LNCaP clone FGC (cell line): ENCODE measurements around the gene ARHGEF6.

ENCODE experiments used
- DNase-seq: peaks from one replicate; pipeline ENCODE4 v3.0.0-alpha.2; 2011; ENCODE audit warnings: low read depth
- H3K4me3 ChIP-seq: 2 replicates; pipeline ENCODE4 v1.5.1; 2011; ENCODE audit warnings: mild to moderate bottlenecking, low read depth, low read length, control low read depth
- TF ChIP-seq, protein P1 (sequence below): IDR thresholded peaks from 2 replicates; pipeline ENCODE4 v1.5.1; 2012; ENCODE audit warnings: mild to moderate bottlenecking; ENCODE audit not compliant: control insufficient read depth, insufficient read depth; ENCODE audit errors: extremely low read depth

Gene ARHGEF6, protein sequence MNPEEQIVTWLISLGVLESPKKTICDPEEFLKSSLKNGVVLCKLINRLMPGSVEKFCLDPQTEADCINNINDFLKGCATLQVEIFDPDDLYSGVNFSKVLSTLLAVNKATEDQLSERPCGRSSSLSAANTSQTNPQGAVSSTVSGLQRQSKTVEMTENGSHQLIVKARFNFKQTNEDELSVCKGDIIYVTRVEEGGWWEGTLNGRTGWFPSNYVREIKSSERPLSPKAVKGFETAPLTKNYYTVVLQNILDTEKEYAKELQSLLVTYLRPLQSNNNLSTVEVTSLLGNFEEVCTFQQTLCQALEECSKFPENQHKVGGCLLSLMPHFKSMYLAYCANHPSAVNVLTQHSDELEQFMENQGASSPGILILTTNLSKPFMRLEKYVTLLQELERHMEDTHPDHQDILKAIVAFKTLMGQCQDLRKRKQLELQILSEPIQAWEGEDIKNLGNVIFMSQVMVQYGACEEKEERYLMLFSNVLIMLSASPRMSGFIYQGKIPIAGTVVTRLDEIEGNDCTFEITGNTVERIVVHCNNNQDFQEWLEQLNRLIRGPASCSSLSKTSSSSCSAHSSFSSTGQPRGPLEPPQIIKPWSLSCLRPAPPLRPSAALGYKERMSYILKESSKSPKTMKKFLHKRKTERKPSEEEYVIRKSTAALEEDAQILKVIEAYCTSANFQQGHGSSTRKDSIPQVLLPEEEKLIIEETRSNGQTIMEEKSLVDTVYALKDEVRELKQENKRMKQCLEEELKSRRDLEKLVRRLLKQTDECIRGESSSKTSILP

DNA sequence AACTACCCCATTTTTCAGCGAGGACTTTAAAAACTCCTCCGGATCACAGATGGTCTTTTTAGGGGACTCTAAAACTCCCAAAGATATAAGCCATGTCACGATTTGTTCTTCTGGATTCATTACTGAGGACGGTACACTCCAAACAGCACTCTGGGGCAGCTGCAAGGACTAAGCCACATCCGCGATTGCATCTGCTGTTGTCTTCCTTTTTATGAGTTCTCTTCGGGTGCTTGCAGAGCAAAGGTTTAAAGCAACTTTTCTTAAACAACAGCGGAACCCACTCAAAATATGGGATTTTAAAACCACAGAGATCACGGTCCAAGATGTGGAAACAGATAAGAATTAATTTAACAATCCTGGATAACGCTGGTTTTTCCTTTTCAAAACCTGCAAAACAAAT, at the start of gene ARHGEF6:
Gene ARHGEF6 (minus strand): TSS at position 170 of the 400 bp plus-strand sequence. CDS start 50 bp downstream, at position 120.
- no peak within 1 kb of the TSS for H3K4me3 ChIP-seq
- no peak for DNase-seq
- TF ChIP-seq, protein P1, sequence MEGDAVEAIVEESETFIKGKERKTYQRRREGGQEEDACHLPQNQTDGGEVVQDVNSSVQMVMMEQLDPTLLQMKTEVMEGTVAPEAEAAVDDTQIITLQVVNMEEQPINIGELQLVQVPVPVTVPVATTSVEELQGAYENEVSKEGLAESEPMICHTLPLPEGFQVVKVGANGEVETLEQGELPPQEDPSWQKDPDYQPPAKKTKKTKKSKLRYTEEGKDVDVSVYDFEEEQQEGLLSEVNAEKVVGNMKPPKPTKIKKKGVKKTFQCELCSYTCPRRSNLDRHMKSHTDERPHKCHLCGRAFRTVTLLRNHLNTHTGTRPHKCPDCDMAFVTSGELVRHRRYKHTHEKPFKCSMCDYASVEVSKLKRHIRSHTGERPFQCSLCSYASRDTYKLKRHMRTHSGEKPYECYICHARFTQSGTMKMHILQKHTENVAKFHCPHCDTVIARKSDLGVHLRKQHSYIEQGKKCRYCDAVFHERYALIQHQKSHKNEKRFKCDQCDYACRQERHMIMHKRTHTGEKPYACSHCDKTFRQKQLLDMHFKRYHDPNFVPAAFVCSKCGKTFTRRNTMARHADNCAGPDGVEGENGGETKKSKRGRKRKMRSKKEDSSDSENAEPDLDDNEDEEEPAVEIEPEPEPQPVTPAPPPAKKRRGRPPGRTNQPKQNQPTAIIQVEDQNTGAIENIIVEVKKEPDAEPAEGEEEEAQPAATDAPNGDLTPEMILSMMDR, result no peak

DNA sequence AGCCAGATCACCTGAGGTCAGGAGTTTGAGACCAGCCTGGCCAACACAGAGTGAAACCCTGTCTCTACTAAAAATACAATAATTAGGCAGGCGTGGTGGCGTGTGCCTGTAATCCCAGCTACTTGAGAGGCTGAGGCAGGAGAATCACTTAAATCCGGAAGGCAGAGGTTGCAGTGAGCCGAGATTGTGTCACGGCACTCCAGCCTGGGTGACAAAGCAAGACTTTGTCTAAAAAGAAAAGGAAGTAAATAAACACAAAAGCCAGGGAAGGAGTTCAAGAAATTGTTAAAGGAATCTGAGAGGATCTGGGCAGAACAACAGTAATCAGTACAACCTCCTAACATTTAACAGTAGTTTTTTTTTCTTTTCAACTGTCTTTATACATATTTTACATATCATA, 48.7 kb upstream of the ARHGEF6 start:
- no peak for DNase-seq
- H3K4me3 ChIP-seq, result no peak overlapping the region
- TF ChIP-seq, protein P1, result no peak

DNA sequence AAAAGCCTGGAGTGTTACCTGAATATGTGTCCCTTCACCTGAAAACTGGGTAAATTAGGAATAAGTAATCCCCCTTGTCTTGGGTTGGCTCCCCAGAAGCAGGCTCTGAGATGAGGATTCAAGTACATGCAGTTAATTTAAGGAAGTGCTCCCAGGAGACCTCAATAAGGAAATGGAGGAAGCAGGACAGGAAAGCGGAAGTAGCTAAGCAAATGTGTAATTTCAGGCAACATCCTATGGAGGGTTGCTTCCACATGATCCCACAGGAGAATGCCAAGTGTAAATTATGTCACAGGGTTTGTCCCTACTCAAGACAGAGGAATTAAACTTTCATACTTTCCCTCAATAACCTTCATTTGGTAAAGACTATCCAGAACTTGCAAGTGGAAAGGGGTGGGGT, 48.1 kb upstream of the ARHGEF6 start:
- TF ChIP-seq, protein P1, result no peak
- no peak for DNase-seq
- H3K4me3 ChIP-seq, result no peak overlapping the region

DNA sequence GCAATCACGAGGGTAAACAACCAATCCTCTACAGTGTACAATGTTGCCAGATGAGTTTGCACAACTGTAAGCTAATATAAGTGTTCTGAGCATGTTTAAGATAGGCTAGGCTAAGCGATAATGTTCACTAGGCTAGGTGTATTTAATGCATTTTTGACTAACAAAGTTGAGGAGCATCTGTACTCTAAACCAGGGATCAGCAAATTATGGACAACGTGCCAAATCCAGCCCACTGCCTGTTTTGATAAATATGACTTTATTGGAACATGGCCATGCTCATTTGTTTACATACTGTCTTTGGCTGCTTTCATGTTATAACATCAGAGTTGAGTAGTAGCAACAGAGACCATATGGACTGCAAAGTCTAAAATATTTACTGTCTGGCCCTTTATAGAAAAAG, 46.3 kb upstream of the ARHGEF6 start:
- DNase-seq, result no peak
- TF ChIP-seq, protein P1, result no peak
- no peak overlapping the region for H3K4me3 ChIP-seq

DNA sequence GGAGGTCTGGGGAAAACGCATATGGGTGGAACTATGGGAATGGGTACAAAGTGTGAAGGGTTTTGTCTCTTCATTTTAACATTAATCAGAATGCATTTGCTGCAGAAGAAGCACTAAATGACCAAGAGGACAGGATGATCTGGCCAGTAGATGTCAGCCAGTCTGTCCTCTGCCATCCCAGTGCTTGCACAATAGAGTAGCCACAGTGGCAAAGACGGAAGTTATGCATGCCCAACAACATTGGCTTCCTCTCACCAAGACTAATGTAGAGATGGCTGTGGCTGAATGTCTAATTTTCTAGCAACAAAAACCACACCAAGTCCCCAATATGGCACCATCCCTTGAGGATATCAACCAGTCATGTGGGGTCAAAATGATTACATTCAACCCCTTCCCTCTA, 45.0 kb upstream of the ARHGEF6 start:
- DNase-seq, result no peak
- TF ChIP-seq, protein P1, result no peak

DNA sequence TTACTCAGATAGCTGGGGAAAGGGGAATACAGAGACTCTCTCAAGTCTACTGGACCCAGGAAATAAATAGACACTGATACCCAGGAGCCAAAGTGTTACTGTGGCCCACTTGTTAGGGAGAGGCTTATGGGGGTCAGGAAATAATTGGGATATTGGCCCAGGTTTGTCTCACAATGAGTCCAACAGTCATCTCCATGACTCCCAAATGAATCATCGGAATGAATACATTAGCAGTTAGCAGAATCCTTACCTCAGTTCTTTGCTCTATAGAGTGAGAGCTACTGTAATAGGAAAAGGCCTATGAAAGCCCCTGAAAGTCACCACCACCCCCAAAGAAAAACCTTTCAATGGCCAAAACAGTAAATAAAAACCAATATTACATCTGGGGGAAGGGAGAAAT, 42.4 kb upstream of the ARHGEF6 start:
- H3K4me3 ChIP-seq, result no peak overlapping the region
- TF ChIP-seq, protein P1, result no peak
- DNase-seq, result no peak

More for the DNA sequence above, 45.0 kb upstream of the ARHGEF6 start:
- H3K4me3 ChIP-seq, result no peak overlapping the region
